CD14-positive monocyte (primary cell): ENCODE results near the gene C1QTNF1. TPM values are rescaled to one million over a fixed set of nuclear protein-coding genes. Genes with fewer than 3 reads are reported as not detected.

ENCODE experiments used
- DNase-seq, 3 donors: peaks; one replicate each; pipeline ENCODE4 v3.0.0-alpha.2; 2011 to 2022
- H2AFZ ChIP-seq: 2 replicates; pipeline ENCODE4 v1.6.0; 2012; ENCODE audit warnings: mild to moderate bottlenecking, low read depth, low read length, inconsistent platforms; ENCODE audit not compliant: insufficient read depth, poor library complexity, severe bottlenecking
- H3K27ac ChIP-seq, 2 donors: 1 replicate in 1 of 2; 2 replicates in 1 of 2; pipeline ENCODE4 v1.5.1; 2012 to 2013; ENCODE audit warnings: low read length in 2 of 2, control low read depth in 1 of 2, inconsistent platforms in 1 of 2, low read depth in 1 of 2, mild to moderate bottlenecking in 1 of 2
- H3K27me3 ChIP-seq, 2 donors: one replicate each; pipeline versions ENCODE4 v1.6.0 to v1.6.1; 2011 to 2013; ENCODE audit warnings: low read length in 2 of 2; ENCODE audit not compliant: control insufficient read depth in 2 of 2, insufficient read depth in 2 of 2
- H3K36me3 ChIP-seq, 2 donors: replicated peaks in 1 of 2; 1 replicate in 1 of 2; 2 replicates in 1 of 2; pipeline versions ENCODE4 v1.5.1 to v1.6.1; 2012 to 2013; ENCODE audit warnings: low read length in 2 of 2, control low read depth in 1 of 2, inconsistent platforms in 1 of 2, mild to moderate bottlenecking in 1 of 2; ENCODE audit not compliant: insufficient read depth in 2 of 2, control insufficient read depth in 1 of 2
- H3K4me1 ChIP-seq, 2 donors: 1 replicate in 1 of 2; 2 replicates in 1 of 2; pipeline versions ENCODE4 v1.5.1 to v1.6.1; 2012 to 2013; ENCODE audit warnings: low read length in 2 of 2, control low read depth in 1 of 2, inconsistent platforms in 1 of 2, mild to moderate bottlenecking in 1 of 2, moderate library complexity in 1 of 2; ENCODE audit not compliant: insufficient read depth in 2 of 2, control insufficient read depth in 1 of 2
- H3K4me2 ChIP-seq: replicated peaks from 2 replicates; pipeline ENCODE3; 2012; ENCODE audit warnings: low read length, moderate library complexity, mild to moderate bottlenecking; ENCODE audit not compliant: poor library complexity, severe bottlenecking; ENCODE audit errors: extremely low read depth
- H3K4me3 ChIP-seq, 3 experiments: fragments of 200-600 bp in 1 of 3; sonication (generic) in 1 of 3; replicated peaks in 1 of 3; 1 replicate in 2 of 3; 2 replicates in 1 of 3; pipeline ENCODE4 v1.5.1; 2011 to 2013; ENCODE audit warnings: low read length in 3 of 3, mild to moderate bottlenecking in 3 of 3, control low read depth in 2 of 3, low read depth in 2 of 3, inconsistent platforms in 1 of 3, moderate library complexity in 1 of 3
- H3K79me2 ChIP-seq: 2 replicates; pipeline ENCODE4 v1.6.0; 2012; ENCODE audit warnings: mild to moderate bottlenecking, control low read depth, inconsistent platforms, low read length, moderate library complexity; ENCODE audit not compliant: insufficient read depth
- H3K9ac ChIP-seq: 2 replicates; pipeline ENCODE4 v1.6.0; 2017; ENCODE audit warnings: low read length, mild to moderate bottlenecking; ENCODE audit not compliant: insufficient read depth, poor library complexity, severe bottlenecking
- H3K9me3 ChIP-seq, 2 donors: replicated peaks in 1 of 2; 1 replicate in 1 of 2; 2 replicates in 1 of 2; pipeline versions ENCODE4 v1.5.1 to v1.6.1; 2012 to 2013; ENCODE audit warnings: low read length in 2 of 2, control low read depth in 1 of 2; ENCODE audit not compliant: control insufficient read depth in 1 of 2, insufficient read depth in 1 of 2
- H4K20me1 ChIP-seq: 2 replicates; pipeline ENCODE4 v1.6.0; 2012; ENCODE audit warnings: mild to moderate bottlenecking, low read length, control low read depth, moderate library complexity; ENCODE audit not compliant: insufficient read depth
- H3K27ac Mint-ChIP-seq, 7 donors: one replicate each; pipeline ENCODE4 v1.8.0; 2020; ENCODE audit warnings: mild to moderate bottlenecking in 7 of 7, mixed read lengths in 7 of 7, moderate library complexity in 6 of 7, inconsistent platforms in 2 of 7
- H3K27me3 Mint-ChIP-seq, 3 donors: one replicate each; pipeline ENCODE4 v1.8.0; 2021 to 2022; ENCODE audit warnings: low read depth in 3 of 3, mild to moderate bottlenecking in 3 of 3, mixed read lengths in 3 of 3, moderate library complexity in 3 of 3, inconsistent platforms in 1 of 3
- H3K36me3 Mint-ChIP-seq, 2 donors: one replicate each; pipeline ENCODE4 v1.8.0; 2020; ENCODE audit warnings: mixed read lengths in 2 of 2, inconsistent platforms in 1 of 2, mild to moderate bottlenecking in 1 of 2
- H3K4me1 Mint-ChIP-seq: one replicate; pipeline ENCODE4 v1.8.0; 2020; ENCODE audit warnings: mild to moderate bottlenecking, mixed read lengths
- H3K4me3 Mint-ChIP-seq, 2 donors: one replicate each; pipeline ENCODE4 v1.8.0; 2020; ENCODE audit warnings: mild to moderate bottlenecking in 2 of 2, mixed read lengths in 2 of 2, moderate library complexity in 1 of 2
- H3K9me3 Mint-ChIP-seq, 7 donors: one replicate each; pipeline ENCODE4 v1.8.0; 2020 to 2022; ENCODE audit warnings: mixed read lengths in 7 of 7, mild to moderate bottlenecking in 6 of 7, moderate library complexity in 6 of 7, inconsistent platforms in 2 of 7
- WGBS: methylation state at CpG from one replicate; pipeline ENCODE4 v1.1.5; 2013; ENCODE audit warnings: missing lambda C conversion rate; ENCODE audit not compliant: insufficient coverage; 5-methylcytosine and 5-hydroxymethylcytosine counted together
- intact Hi-C, 2 donors: fragments of 100-400 bp; cut with micrococcal nuclease; formaldehyde crosslinking; loops; one replicate each; pipeline versions ENCODE4 v1.15.0 to v1.15.1; 2023
- polyA plus RNA-seq, 3 donors: library from polyadenylated mRNA; depleted of rRNA in 1 of 3; unstranded in 2 of 3; stranded (reverse) in 1 of 3; fragments of 300-500 nt in 2 of 3; fragments of >200 nt in 1 of 3; fragmentation: Illumina TruSeq in 2 of 3; gene quantifications; 1 replicate in 2 of 3; 2 replicates in 1 of 3; pipeline ENCODE4 v1.2.3, GENCODE V29; 2012 to 2021
- TF ChIP-seq, protein P1 (sequence below): fragments of 200-600 bp; IDR thresholded peaks from one replicate; pipeline ENCODE4 v1.8.0; 2022; ENCODE audit warnings: antibody characterized with exemption, mild to moderate bottlenecking

The C1QTNF1 gene
- polyA plus RNA-seq, 3 donors, result not detected

DNA sequence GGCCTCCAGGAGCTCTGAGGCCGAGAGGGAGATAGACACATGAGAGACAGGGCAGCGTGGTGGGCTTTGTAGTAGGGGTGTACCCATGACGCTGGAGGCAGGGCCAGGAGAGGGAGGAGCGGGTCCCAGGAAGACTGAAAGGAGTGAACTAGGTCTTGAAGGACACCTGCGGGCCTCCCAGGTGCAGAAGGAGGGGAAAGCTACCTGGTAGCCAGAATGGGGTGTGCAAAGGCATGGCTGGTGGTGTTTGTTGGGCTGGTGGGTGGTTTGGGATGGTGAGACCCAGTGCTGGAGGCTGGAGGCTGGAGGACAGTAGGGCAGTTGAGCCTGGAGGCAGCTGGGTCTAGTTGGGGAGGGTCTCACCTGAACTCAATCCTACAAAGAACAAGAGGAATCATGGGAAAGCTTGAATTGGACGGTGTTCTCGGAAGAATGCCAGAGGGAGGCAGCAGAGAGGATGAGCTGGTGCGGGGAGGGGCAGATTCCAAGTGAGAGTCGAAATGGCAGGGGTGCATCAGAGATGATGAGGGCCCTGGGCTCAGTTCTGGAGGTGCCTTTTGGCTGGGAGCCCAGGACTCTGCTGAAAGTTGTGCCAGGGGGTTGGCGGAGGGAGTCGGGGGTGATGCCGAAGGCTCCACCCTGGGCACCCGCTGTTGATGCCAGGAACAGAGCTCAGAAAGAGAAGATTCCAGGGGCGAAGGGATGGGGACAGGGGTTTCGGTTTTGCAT is 21.2 kb downstream of the C1QTNF1 start:
- H3K4me3 ChIP-seq, result no peak overlapping the region
- Mint-ChIP-seq H3K27me3 (peaks cover 6 to 35% (median 23%) of the 10 kb centered on the region in 3 donors), H3K36me3 (no peaks in the 10 kb centered on the region), H3K9me3 (peaks cover 0 to 7% (median 0%) of the 10 kb centered on the region in 7 donors), H3K4me3 (peak overlapping the region in 1 of 2 donors; percentile 56), H3K27ac (peak overlapping the region in 2 of 7 donors; percentile 19 to 43), H3K4me1 (no peaks in the 10 kb centered on the region)
- H3K4me2 ChIP-seq, result no peak overlapping the region
- H3K36me3 ChIP-seq, result no peaks in the 10 kb centered on the region
- H2AFZ ChIP-seq, result no peak overlapping the region
- no peaks in the 10 kb centered on the region for H3K79me2 ChIP-seq
- DNase-seq, result no peak
- TF ChIP-seq, protein P1, sequence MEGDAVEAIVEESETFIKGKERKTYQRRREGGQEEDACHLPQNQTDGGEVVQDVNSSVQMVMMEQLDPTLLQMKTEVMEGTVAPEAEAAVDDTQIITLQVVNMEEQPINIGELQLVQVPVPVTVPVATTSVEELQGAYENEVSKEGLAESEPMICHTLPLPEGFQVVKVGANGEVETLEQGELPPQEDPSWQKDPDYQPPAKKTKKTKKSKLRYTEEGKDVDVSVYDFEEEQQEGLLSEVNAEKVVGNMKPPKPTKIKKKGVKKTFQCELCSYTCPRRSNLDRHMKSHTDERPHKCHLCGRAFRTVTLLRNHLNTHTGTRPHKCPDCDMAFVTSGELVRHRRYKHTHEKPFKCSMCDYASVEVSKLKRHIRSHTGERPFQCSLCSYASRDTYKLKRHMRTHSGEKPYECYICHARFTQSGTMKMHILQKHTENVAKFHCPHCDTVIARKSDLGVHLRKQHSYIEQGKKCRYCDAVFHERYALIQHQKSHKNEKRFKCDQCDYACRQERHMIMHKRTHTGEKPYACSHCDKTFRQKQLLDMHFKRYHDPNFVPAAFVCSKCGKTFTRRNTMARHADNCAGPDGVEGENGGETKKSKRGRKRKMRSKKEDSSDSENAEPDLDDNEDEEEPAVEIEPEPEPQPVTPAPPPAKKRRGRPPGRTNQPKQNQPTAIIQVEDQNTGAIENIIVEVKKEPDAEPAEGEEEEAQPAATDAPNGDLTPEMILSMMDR, result no peak
- intact Hi-C loops, result loop anchor here in 1 of 2 donors (5.0 kb wide), 2 partner anchors 37 to 347 kb away; no protein-coding TSS in a partner anchor
- H3K27ac ChIP-seq, result no peak overlapping the region
- H3K4me1 ChIP-seq, result no peaks in the 10 kb centered on the region
- H3K9me3 ChIP-seq, result no peaks in the 10 kb centered on the region
- H3K27me3 ChIP-seq, result peaks cover 0 to 2% of the 10 kb centered on the region in 2 donors
- no peaks in the 10 kb centered on the region for H4K20me1 ChIP-seq
- no peak overlapping the region for H3K9ac ChIP-seq
- 83% methylated on average over 15 of the region's 15 CpGs for WGBS

DNA sequence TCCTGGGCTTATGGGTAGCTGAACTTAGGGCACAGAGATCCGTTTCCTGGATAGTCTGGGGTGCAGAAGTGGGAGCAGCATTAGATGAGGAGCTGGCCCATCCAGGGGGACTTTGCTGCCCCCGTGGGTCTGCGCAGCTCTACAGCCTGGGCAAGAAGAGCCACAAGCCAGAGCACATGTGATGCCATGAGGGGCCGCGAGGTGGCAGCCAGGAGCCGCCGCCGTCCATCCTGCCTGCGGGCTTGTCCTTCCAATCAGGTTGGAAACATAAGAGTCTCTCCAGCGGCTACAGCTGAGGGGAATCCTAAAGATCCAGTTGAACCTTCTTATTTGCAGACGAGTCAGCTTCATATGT is 21.9 kb downstream of the C1QTNF1 start:
- H3K9me3 ChIP-seq, result no peaks in the 10 kb centered on the region
- H3K27ac ChIP-seq, result no peak overlapping the region
- 5% methylated on average over 11 of the region's 11 CpGs for WGBS
- DNase-seq, result peak; percentile 46 to 67 (median 63)
- peaks cover 0 to 2% of the 10 kb centered on the region in 2 donors for H3K27me3 ChIP-seq
- intact Hi-C loops, result loop anchor here (2.0 to 5.0 kb wide), 4 partner anchors 36 to 347 kb away; no protein-coding TSS in a partner anchor
- H4K20me1 ChIP-seq, result no peaks in the 10 kb centered on the region
- H3K4me3 ChIP-seq, result no peak overlapping the region
- H3K4me1 Mint-ChIP-seq, result no peaks in the 10 kb centered on the region
- no peaks in the 10 kb centered on the region for H3K36me3 ChIP-seq
- no peak overlapping the region for H3K4me3 Mint-ChIP-seq
- H3K4me2 ChIP-seq, result no peak overlapping the region
- no peaks in the 10 kb centered on the region for H3K4me1 ChIP-seq
- peaks cover 6 to 34% (median 24%) of the 10 kb centered on the region in 3 donors for H3K27me3 Mint-ChIP-seq
- TF ChIP-seq, protein P1, result peak; percentile 97
- no peak overlapping the region for H2AFZ ChIP-seq
- H3K9me3 Mint-ChIP-seq, result peaks cover 0 to 7% (median 0%) of the 10 kb centered on the region in 7 donors
- no peaks in the 10 kb centered on the region for H3K36me3 Mint-ChIP-seq
- H3K9ac ChIP-seq, result no peak overlapping the region
- no peak overlapping the region for H3K27ac Mint-ChIP-seq
- no peaks in the 10 kb centered on the region for H3K79me2 ChIP-seq
